Suppressor macrophage treated with lipopolysaccharide for 4 hours (primary cell): ENCODE data around the gene CADPS.

Experiments
- DNase-seq: peaks from one replicate; pipeline ENCODE4 v3.0.0-alpha.2; 2020

Gene CADPS

DNA sequence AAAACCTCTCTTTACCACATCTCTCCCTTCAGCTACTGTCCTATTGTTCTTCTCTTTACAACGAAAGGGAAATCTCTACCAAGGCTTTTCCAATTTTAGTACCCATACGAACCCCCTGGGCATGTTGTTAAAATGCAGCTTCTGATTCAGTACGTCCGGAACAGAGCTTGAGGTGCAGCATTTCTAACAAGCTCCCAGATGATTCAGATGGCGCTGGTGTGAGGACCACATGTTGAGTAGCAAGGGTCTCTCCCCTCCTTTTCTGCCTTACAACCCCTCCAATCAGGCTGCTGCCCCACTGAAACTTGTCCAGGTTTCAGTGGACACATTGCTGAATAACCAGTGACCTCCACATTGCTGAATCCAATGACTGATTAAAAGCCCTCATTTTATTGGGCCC, 324.8 kb downstream of the CADPS start:
- no peak for DNase-seq

DNA sequence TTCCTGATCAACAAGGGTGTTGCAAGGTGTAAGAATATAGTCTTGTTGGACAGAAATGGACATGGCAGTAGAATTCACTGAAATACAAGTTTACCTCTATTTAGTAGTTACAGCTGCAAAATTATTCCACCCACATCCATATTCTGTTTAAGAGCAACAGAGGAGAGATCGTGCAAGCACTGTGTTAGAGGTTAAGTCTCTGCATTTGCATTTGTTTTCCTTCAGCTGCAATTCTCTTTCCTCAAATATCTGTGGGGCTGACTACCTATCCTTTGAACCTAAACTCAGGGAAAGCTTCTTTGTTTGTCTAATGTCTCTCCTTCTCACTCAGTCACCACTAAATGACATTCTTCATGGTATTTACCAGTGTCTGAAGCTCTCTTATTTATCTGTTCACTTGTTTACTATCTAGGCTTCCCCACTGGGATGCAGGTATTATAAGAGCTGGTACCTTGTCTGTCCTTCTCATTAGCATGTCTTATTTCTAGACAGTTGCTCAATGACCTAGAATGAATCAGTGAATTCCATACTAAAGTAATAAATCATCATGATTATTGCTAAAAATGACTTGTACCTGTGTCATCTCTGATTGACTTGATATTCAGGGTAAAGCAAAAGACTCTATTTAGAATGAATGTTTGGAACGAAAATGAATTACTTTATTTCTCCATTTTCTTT, 326.5 kb downstream of the CADPS start:
- DNase-seq, result no peak

DNA sequence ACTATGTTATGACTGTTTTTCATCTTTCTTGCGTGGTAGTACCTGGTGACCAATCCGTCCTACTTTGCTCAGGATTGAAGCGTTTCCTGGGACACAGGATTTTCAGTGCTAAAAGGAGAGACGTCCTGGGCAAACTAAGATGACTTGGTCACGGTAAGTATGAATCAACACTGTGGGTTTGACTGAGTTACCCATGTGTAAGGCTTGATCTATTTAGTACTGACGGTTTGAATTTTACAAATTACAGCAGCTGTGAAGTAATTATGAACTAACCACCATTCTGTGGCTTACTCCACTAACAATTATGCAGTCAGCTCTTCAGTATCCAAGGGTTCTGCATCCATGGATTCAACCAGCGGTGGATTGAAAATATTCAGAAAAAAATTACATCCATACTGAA, 328.9 kb downstream of the CADPS start:
- DNase-seq, result no peak

DNA sequence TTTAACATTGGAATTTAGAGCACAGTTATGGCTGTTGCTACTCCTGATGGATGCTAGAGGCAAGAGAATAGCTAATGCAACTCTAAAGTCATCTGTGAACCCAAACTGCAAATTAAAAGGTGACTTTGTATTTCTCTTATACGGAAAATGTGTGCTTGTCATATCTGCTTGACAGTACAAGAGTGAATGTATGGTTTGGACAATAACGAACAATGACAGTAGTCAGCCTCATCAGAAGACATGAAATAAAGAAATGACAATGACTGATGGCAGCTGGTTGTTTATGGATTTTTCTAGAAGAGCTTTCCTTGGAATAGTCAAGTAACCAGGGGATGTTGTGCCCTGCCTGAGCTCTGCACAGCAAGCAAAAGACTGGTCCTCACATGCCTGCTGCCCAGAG, 333.0 kb downstream of the CADPS start:
- DNase-seq, result no peak

DNA sequence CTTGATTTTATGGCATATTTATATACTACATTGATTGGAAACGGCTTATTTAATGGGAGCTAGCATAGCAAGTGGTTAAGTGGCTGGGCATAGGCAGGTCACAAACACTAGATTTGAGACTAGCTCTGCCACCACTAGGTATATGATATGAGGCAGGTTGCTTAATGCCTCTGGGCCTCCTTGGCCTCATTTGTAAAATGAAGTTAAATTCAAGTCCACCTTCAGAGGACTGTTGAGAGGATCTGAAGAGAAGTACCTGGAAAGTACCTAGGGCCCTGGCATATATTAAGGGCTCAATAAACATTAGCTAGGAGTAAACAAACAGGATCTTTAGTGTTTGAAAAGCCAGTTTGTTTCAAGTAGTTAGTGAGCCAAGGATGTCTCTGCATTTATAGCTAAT, 335.5 kb downstream of the CADPS start:
- DNase-seq, result no peak

DNA sequence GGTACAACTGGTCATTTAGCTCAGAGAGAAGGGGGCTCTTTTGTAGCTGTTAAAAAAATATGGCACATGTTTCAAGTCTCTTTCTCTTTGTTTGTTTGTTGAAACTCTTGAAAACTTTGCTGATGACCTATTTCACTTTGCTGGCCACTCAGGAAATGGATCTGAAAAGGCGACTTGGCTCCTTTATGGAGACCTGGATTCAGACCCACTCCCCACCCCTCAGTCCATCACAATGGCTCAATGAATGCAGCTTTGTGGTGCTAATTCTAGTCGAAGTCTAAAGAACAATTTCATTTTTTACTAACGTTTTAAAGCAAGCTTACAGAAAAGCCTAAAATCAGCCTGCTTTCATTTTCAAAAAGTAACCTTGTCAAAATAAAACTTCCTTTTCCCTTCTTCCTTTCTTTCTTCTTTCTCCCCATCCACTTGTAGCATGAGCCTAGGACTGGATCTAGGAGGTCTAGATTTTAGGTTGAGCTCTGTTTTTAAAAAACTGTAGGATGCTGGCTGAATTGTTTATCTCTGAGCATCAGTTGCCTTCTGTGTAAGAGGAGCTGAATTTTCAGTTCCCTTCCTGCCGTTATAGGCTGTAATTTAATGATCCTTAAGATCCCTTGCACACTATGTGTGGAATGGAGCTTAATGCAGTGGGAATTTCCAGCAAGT, 336.4 kb downstream of the CADPS start:
- DNase-seq, result no peak

DNA sequence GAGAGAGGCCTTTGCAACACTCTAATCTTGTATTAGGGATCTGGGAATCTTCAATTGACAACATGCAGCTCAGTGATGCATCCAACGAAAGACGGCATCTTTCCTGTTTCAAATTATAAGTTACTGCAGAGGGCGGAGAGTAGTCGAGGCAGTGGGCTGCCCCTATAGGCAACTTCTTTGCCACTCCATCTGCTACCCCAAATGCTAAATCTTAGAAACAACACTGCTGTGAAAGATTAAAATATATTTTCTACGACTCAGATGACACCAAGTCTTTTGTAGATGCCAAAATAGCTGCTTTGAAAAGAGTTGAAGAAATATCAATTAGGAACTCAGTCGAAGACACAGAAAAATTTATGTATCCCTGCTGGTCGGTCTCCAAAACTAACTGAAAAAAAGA, 340.9 kb downstream of the CADPS start:
- no peak for DNase-seq

DNA sequence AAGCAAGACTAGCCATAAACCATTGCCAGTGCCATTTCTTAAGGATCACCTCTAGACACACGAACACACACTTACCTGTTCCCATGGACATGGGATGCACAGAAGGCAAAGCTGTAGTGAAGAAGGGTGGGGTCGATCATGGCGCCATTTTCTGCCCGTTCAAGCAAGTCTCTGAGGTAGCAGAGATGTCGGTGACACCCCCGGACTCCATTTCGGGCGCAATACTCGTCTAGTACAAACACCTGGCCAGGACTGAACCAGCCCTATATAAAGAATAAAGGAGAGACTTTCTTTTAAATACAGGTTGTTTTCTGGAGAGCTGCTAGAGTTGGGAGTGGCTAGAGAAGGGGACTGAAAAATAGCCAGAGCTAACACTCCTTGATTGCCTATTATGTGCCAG, 342.4 kb downstream of the CADPS start:
- no peak for DNase-seq

DNA sequence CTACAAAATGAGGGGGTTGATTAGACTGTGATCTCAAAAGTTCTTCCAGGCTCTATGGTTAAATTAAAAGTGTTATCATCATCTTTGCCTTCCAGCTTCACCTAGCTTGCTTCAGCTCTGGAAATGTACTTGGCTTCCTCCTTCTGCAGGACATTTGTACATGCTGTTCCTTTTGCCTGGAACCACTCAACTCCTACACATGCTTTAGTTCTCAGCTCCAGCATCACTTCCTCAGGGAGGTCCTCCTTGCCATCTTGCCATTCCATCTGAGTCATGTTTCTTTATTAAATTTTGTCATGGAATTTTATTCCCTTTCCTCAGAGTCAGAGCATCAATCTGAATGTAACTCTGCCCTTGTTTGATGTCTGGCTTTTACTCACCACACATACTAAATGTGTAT, 343.2 kb downstream of the CADPS start:
- no peak for DNase-seq

DNA sequence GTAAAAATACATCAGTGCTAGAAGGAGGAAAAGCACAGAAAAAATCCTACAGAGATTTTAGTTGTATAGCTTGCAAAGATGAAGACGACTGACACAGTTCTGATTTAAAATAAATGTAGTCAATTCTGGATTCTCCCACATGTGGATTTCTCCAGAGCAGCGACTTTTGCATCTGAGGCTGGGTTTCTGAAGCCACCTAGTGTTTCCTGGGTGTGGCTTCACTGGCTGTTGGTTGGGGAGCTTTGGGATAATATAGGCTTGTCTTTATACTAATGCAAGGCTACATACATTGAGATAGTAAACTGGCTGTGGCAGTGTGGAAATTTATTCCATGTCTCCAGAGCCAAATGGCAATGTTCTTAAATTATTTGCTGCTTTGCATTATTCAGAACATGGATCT, 343.7 kb downstream of the CADPS start:
- no peak for DNase-seq

DNA sequence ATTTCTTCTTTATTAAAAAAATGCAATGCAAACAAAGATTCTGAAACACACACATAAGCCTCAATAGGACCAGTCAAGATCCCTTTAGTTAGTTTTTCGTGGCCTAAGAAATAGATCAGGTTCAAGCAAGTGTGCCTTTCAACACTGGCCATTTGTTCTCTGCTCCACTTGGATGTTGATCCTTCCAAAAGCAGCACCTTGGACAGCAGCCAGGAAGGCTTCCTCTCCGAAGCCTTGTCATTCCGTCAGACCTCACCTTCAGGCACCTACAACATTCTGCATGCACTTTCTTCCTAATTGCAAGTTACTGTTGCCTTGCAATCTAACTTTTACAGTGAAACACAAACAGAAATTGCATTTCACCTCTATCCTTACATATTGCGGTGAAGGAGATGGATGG, 346.0 kb downstream of the CADPS start:
- DNase-seq, result no peak

DNA sequence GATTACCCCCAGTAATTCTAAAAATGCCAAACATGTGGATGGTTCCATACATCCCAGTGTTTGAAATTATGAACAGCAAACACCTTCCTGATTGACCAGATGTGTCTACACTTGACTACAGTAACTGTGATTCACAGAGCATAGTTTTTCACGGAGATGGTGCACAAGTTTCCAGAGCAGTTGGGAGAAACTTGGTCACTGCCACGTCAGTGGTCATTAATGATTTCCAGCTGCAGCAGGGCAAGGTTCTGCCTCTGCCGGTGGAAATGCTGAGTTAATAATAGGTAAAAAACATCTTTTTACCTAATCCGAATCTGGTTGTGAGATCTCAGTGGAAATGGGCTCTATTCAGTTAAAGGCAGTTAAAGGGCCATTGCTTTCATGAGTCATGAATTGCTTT, 347.7 kb downstream of the CADPS start:
- DNase-seq, result no peak

DNA sequence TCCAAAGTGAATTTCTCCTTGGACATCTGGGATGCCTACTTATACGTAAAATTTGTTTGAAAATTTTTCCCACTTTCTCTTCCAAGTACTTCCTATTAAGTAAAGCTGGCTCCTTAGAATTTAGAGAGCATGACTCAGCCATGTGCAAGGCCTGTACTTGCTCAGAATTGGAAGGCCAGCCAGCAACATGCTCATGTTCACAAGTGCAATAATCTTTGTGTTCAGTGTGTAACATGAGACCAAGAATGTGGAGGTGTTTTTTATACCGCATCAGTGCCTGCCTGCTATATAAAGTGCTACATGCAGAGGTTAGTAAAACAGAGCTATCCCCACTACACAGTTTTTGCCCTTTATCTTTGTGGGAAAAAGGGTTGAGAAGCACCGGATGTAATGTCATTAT, 349.9 kb downstream of the CADPS start:
- no peak for DNase-seq

DNA sequence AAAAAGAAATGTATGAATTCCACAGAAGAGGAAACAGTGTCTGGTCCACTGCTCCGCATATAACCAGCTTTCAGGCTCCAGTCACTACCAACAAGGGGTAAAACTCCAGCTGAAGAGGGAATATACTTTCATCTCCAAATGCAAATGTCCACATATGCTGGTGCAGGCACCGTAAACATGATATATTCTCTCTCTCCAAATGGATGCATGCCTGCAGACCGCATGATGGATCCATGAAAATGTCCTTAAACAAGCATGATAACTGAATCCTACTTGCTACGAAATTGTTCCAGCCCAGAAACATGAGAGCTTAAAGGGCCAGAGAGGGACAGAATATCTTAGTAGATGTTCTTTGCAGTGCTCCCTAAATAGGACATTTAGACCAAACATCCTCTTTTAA, 351.5 kb downstream of the CADPS start:
- no peak for DNase-seq

DNA sequence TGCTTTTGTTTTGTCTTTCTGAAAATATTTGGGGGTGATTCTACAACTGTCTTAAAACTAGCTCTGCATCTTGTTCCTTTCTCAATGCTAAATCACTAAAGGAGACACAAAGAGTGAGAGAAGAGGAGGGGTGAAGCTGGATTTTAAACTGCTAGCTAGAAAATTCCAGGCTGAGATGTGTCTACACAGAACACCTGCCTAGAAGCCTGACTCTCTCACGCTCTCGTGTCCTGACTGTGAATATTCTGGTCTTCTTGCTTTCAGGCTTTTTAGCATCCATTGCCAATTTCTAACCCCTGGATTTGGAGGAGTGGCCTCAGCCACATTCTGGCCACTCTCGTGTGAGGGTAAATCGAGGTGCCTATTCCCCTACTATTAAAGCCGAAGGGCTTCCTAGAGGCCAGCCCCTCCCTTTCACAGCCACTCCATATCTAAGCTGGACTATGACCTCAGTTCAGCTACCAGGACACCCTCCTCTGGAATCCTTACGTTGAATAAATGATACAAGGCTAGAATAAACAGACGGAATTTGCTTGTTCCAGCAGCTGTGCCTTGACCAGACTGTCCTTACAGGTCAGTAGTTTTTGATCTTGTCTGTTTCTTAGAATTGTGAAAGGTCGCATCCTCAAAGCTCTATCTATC, 353.6 kb downstream of the CADPS start:
- no peak for DNase-seq

DNA sequence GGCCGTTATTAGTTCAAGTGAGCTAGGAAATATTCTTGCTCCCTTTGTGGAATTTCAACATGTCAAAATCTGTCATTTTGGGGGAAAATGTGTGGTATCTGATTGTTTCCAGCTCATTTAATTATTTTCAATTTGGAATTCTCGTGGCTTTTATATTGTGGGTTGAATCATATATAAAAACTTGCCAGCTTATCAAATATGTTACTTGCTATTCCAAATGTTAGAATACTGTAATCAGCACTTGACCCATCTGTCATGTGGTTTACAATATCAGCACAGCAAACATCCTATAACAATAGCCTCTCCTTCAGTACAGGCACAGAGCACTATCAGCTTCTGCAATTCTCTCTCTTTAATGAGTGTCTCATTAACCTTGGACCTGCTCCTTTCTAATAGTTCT, 371.7 kb downstream of the CADPS start:
- no peak for DNase-seq

DNA sequence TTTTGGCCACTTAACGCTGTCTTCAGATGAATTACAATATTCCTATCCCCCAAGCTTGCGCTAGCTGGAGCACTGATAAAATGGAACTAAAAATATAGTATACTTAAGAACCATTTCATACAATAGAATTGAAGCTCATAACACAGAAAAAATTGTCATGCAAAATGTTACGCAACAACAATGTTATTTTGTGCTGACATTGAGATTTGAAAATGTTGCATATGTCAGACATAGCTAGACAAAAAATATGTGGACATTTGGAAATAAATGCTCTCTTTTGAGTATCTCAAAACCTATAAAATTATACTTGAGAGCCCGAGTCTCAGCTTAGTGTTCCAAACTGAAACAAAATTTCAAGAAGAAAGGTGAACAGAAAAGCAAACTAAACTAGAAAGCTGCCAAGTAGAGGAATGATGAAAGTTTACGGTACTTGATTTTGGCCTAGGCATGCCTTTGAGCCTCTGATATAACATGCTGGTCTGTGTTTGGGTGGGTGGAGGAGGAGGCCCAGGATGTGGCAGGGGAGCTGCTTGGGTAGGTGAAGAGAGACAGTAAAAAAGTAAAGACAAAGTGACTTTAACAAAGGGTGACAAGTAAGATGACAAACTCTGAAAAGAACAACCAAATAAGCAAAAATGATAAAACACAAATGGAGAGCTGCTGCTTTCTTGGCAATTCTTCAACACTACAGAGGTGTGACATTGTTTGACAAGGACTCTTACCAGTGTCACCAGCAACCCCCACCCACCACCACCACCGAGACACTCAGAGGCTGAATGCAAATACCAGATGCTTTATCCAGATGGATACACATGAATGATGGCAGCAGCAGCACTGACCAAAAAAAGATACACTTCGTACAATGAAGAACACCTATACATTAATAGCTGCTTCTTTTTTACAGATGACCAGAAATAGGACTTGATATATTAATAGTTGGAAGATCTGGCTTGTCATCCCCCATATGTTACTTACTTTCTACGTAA, 372.6 kb downstream of the CADPS start:
- DNase-seq, result no peak

DNA sequence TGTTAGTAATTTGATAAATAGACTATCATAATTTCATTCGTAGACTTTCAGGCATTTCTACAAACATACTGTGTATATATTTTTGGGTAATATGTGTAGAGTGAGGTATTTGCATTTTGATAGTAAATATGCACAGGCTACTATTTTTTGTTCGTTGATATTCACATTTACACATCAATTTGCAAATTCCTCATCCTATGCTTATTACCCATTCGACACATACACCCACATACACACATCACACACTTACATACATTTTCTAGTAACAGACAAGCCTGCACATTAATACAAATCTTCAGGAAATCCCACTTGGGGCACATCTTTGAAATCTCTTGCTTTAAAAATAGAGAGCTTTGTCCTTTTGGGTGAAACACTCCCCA, 373.9 kb downstream of the CADPS start:
- DNase-seq, result no peak

DNA sequence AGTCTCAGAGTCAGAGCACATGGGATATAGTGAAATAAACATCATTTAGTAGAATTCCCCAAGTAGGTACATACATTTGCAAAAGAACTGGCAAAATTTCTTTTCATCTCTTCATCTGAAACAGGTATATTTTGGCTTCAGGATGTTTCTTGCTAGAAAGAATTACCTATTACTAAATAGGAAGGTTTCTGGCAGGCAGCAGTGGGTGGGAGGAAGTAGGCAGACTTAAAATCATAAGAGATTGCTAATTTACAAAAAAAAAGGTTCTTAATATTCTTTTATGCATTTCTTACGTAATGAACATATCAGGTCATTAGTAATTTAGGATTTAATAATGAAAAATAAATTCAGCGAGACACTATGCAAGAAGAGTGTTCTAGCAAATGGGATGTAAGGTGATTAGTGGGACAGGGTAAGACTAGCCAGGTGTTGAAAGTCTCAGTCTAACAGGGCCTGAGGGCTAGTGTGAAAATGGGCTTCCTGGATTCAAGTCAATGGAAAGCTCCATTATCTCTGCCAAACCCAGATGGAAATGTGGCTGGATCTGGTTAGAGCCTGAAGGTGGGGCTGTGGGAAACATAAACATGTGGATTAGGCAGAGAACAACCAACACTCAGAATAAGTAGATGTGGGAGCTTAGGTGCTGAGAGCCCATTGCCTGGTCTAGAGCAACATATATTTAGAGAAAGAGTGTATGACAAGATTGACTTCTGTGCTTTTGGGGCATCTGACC, 374.5 kb downstream of the CADPS start:
- DNase-seq, result no peak

DNA sequence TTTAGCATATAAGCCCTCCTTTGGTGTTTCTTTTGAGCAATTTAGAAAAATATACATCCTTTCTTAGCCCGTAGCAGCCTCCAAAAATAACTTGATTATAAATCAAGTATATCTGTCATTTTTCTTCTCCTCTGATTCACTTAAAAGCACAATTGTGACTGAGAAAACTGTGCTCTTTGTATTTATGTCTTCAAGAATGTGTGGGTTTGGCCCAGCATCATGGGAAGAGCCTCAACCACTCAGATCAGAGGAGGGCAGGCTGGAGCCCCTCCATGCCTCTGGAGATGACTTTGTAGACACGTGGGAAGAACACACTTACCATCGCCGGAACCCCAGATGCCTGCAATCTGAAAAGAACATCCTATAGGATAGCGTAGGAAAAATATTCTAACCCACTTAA, 378.1 kb downstream of the CADPS start:
- DNase-seq, result no peak

DNA sequence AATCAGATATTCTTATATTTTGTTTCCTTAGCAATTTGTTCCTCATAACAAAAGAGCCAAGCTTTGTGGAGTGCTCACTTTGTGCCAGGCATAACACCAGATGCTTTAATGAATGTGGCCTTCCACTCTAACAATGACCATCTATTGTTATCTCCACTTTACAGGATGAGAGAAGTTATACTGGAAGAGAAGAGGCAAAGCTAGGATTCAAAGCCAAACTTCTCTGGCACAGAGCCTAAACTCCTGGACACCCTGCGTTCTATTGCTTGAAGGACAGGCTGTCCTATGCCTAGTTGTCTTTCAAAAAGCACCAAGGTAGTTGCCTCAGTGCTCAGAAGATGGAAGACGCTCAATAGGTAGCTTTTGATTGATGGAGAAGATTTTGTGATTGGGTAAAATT, 378.7 kb downstream of the CADPS start:
- DNase-seq, result no peak

DNA sequence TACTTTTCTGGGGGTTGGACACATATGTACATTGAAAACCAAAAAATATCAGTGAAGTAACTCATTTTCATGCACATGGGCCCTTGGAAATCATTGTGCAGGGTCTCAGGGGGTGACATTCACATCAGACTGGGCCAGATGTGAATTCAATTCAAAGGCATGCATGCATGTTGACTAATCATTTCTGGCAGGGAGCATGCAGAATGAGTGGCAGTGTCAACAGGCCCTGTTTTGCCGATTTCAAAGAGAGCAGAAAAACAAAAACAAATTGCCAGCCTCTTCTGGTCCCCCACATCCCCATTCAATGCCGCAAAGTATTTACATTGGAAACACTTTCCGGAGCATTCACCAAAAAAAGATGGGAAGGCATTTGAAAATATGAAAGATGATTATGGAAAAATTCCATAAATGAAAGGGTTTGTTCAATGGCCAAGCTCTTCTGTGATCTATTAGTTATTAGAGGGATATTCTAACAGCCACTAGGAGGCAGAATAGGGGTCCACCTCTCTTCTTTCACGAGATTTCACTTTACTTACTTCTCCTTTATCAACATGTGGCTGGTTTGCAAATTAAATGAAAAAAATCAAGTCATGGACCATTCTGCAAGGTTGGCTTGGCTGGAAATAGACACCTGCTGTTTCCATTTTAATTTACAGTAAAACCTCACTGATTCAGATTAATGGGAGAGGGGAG, 382.0 kb downstream of the CADPS start:
- no peak for DNase-seq
